ENCODE data around the gene MARCKSL1. TPM values are rescaled to one million over a fixed set of nuclear protein-coding genes. Genes with fewer than 3 reads are reported as not detected.
"Not testable (repeated sequence)": the region's sequence is repeated elsewhere in the genome, so short reads cannot be mapped to it uniquely, and the experiment has no call there.

Gene MARCKSL1
- total RNA-seq, 1 donor from 2014 or later, result 51.8 TPM

- no peak for DNase-seq (ENCODE audit: low spot score)
Measured at GRCh38 chr1:32291145-32291707, 44.8 kb downstream of the MARCKSL1 start.

- DNase-seq (ENCODE audit: low spot score), result no peak
Measured at GRCh38 chr1:32289256-32289655, 46.8 kb downstream of the MARCKSL1 start.

- no peak for DNase-seq (ENCODE audit: low spot score)
Measured at GRCh38 chr1:32286763-32287162, 49.3 kb downstream of the MARCKSL1 start.

GRCh38 chr1:32285658-32286057, 50.4 kb downstream of the MARCKSL1 start:
- DNase-seq (ENCODE audit: low spot score), result no peak

GRCh38 chr1:32284777-32285176, 51.3 kb downstream of the MARCKSL1 start:
- DNase-seq (ENCODE audit: low spot score), result not testable (repeated sequence)

Other genes starting within 250 kb of the MARCKSL1 start
- gene KPNA6, start 228.2 kb downstream of the MARCKSL1 start, total RNA-seq, result 73.7 TPM
- 54.5 TPM for gene TXLNA, start 156.6 kb downstream of the MARCKSL1 start, total RNA-seq
- 3.5 TPM for gene CCDC28B, start 135.6 kb downstream of the MARCKSL1 start, total RNA-seq
- 0.67 TPM for gene IQCC, start 130.6 kb downstream of the MARCKSL1 start, total RNA-seq
- not detected for gene DCDC2B, start 127.1 kb downstream of the MARCKSL1 start, total RNA-seq
- gene TMEM234, start 113.9 kb downstream of the MARCKSL1 start, total RNA-seq, result 18.4 TPM
- gene EIF3I, start 113.8 kb downstream of the MARCKSL1 start, total RNA-seq, result 160 TPM
- gene FAM167B, start 89.0 kb downstream of the MARCKSL1 start, total RNA-seq, result 7.5 TPM
- gene LCK, start 85.0 kb downstream of the MARCKSL1 start, total RNA-seq, result 1.8 TPM
- 32.3 TPM for gene HDAC1, start 44.1 kb downstream of the MARCKSL1 start, total RNA-seq
- gene FAM229A, start 26.3 kb upstream of the MARCKSL1 start, total RNA-seq, result 6.2 TPM
- gene TSSK3, start 26.3 kb upstream of the MARCKSL1 start, total RNA-seq, result 1.2 TPM
- gene BSDC1, start 58.2 kb upstream of the MARCKSL1 start, total RNA-seq, result 63.2 TPM
- not detected for gene ZBTB8B, start 128.8 kb upstream of the MARCKSL1 start, total RNA-seq
- gene ZBTB8A, start 203.2 kb upstream of the MARCKSL1 start, total RNA-seq, result 6.8 TPM